Measurements from ENCODE around the gene SND1. TPM values are rescaled to one million over a fixed set of nuclear protein-coding genes. Genes with fewer than 3 reads are reported as not detected.

Gene SND1
- total and polyA plus RNA-seq, 10 of the 15 experiments (the other 5 are each of a cell fraction or from before 2014, with no cell fraction given) = 52.4 to 270 (median 146) TPM

DNA sequence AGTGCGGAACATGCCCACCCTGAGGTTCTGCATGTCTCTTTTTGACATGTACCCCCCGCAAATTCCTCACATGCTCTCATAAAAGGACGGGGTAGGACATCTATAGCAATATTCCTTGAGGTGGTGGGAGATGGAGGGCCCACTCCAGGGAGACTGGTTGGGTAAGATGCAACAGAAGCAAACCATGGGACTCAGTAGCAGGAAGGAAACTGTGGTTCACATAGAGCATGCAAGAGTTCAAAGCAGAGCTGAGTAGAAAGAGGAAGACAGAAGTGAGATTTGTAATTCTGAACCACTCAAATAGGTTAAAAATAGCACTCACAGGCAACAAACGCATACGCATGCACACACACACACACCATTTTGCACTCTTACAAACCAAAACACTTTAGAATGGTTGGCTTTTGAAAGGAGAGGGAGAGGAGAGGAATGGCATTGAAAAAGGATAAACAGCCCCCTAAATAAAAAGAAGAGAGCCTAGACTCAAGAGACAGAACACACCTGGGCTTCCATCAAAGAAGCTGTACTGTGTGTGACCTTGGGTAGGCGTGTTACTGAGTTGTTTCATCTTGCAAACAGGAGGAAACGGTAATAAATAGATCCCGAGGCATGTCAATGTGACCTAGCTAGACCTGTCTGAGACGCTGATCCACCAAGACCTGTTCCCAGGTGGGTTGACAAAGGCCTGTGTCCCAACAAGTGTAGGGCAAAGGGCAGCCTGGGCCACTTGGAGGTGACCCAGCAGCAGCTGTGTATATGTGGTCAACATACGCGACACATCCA lies 456.8 kb downstream of the SND1 start (continued):
- no peak for TF ChIP-seq ATF3 (IDR thresholded peaks at IDR 0.05; ENCODE audit: borderline replicate concordance, extremely low read depth, low read depth, low read length)
- TF ChIP-seq BCL11A (IDR thresholded peaks at IDR 0.05; ENCODE audit: low read depth, low read length) = peak; percentile 65
- peak; percentile 74; the same call in 1 of the 2 replicates for TF ChIP-seq ZBED1 (IDR thresholded peaks at IDR 0.05; ENCODE audit: borderline replicate concordance)
- no peak for TF ChIP-seq TARDBP (IDR thresholded peaks at IDR 0.05; ENCODE audit: borderline replicate concordance)
- TF ChIP-seq MTA2 (IDR thresholded peaks at IDR 0.05; ENCODE audit: low read depth) = peak; percentile 69
- TF ChIP-seq, protein P1, sequence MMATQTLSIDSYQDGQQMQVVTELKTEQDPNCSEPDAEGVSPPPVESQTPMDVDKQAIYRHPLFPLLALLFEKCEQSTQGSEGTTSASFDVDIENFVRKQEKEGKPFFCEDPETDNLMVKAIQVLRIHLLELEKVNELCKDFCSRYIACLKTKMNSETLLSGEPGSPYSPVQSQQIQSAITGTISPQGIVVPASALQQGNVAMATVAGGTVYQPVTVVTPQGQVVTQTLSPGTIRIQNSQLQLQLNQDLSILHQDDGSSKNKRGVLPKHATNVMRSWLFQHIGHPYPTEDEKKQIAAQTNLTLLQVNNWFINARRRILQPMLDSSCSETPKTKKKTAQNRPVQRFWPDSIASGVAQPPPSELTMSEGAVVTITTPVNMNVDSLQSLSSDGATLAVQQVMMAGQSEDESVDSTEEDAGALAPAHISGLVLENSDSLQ (IDR thresholded peaks at IDR 0.05) = no peak
- no peak; the same call in 1 of the 2 replicates for TF ChIP-seq PML (IDR thresholded peaks at IDR 0.05; ENCODE audit: low read length)
- TF ChIP-seq NFYB (IDR thresholded peaks at IDR 0.05; ENCODE audit: insufficient read depth, low read depth, low read length) = no peak
- TF ChIP-seq, protein P2, sequence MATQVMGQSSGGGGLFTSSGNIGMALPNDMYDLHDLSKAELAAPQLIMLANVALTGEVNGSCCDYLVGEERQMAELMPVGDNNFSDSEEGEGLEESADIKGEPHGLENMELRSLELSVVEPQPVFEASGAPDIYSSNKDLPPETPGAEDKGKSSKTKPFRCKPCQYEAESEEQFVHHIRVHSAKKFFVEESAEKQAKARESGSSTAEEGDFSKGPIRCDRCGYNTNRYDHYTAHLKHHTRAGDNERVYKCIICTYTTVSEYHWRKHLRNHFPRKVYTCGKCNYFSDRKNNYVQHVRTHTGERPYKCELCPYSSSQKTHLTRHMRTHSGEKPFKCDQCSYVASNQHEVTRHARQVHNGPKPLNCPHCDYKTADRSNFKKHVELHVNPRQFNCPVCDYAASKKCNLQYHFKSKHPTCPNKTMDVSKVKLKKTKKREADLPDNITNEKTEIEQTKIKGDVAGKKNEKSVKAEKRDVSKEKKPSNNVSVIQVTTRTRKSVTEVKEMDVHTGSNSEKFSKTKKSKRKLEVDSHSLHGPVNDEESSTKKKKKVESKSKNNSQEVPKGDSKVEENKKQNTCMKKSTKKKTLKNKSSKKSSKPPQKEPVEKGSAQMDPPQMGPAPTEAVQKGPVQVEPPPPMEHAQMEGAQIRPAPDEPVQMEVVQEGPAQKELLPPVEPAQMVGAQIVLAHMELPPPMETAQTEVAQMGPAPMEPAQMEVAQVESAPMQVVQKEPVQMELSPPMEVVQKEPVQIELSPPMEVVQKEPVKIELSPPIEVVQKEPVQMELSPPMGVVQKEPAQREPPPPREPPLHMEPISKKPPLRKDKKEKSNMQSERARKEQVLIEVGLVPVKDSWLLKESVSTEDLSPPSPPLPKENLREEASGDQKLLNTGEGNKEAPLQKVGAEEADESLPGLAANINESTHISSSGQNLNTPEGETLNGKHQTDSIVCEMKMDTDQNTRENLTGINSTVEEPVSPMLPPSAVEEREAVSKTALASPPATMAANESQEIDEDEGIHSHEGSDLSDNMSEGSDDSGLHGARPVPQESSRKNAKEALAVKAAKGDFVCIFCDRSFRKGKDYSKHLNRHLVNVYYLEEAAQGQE (IDR thresholded peaks at IDR 0.05; ENCODE audit: low read depth, low read length) = no peak
- no peak; the same call in 1 of the 2 replicates for TF ChIP-seq POLR2AphosphoS5 (IDR thresholded peaks at IDR 0.05; ENCODE audit: low read length)
- no peak for TF ChIP-seq SMARCA5 (IDR thresholded peaks at IDR 0.05)
- TF ChIP-seq ZNF592 (IDR thresholded peaks at IDR 0.05) = no peak
- no peak for TF ChIP-seq RELA (IDR thresholded peaks at IDR 0.05; ENCODE audit: borderline replicate concordance, partially characterized antibody)
- peak; percentile 82 for TF ChIP-seq CREM (IDR thresholded peaks at IDR 0.05; ENCODE audit: low read depth)
- TF ChIP-seq, protein P3, sequence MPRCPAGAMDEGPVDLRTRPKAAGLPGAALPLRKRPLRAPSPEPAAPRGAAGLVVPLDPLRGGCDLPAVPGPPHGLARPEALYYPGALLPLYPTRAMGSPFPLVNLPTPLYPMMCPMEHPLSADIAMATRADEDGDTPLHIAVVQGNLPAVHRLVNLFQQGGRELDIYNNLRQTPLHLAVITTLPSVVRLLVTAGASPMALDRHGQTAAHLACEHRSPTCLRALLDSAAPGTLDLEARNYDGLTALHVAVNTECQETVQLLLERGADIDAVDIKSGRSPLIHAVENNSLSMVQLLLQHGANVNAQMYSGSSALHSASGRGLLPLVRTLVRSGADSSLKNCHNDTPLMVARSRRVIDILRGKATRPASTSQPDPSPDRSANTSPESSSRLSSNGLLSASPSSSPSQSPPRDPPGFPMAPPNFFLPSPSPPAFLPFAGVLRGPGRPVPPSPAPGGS (IDR thresholded peaks at IDR 0.05; ENCODE audit: borderline replicate concordance, insufficient read depth, low read depth, low read length, poor library complexity, severe bottlenecking) = no peak
- TF ChIP-seq, protein P4, sequence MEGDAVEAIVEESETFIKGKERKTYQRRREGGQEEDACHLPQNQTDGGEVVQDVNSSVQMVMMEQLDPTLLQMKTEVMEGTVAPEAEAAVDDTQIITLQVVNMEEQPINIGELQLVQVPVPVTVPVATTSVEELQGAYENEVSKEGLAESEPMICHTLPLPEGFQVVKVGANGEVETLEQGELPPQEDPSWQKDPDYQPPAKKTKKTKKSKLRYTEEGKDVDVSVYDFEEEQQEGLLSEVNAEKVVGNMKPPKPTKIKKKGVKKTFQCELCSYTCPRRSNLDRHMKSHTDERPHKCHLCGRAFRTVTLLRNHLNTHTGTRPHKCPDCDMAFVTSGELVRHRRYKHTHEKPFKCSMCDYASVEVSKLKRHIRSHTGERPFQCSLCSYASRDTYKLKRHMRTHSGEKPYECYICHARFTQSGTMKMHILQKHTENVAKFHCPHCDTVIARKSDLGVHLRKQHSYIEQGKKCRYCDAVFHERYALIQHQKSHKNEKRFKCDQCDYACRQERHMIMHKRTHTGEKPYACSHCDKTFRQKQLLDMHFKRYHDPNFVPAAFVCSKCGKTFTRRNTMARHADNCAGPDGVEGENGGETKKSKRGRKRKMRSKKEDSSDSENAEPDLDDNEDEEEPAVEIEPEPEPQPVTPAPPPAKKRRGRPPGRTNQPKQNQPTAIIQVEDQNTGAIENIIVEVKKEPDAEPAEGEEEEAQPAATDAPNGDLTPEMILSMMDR (IDR thresholded peaks at IDR 0.05 in 2 of 3, conservative IDR thresholded peaks at IDR 0.05 in 1 of 3; ENCODE audit: control insufficient read depth in 2 of 3, extremely low read depth in 1 of 3, insufficient read depth in 1 of 3, low read depth in 3 of 3, low read length in 3 of 3) = no peak

Measured in GM12878 (cell line).